HG02885 (cell line): Measurements from ENCODE around the gene RNF44.

Experiments used
- ATAC-seq: cut with Tn5 transposase; IDR thresholded peaks from one replicate; pipeline ENCODE4 v1.9.1; 2021; ENCODE audit warnings: mild to moderate bottlenecking; ENCODE audit not compliant: unreplicated experiment, poor library complexity

The RNF44 gene

DNA sequence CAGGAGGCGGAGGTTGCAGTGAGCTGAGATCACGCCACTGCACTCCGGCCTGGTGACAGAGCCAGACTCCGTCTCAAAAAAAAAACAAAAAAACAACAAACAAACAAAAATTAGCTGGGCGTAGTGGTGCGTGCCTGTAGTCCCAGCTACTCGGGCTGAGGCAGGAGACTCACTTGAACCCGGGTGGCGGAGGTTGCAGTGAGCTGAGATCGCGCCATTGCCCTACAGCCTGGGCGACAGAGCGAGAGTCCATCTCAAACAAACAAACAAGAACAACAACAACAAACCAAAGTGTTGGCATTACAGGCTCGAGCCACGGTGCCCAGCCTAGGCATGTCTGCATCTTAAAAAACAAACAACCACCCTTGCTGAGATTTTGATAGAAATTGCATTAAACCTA lies 12.2 kb downstream of the RNF44 start:
- ATAC-seq = no peak

GRCh38 chr5:176524138-176524537 lies 13.1 kb downstream of the RNF44 start:
- ATAC-seq = no peak

DNA sequence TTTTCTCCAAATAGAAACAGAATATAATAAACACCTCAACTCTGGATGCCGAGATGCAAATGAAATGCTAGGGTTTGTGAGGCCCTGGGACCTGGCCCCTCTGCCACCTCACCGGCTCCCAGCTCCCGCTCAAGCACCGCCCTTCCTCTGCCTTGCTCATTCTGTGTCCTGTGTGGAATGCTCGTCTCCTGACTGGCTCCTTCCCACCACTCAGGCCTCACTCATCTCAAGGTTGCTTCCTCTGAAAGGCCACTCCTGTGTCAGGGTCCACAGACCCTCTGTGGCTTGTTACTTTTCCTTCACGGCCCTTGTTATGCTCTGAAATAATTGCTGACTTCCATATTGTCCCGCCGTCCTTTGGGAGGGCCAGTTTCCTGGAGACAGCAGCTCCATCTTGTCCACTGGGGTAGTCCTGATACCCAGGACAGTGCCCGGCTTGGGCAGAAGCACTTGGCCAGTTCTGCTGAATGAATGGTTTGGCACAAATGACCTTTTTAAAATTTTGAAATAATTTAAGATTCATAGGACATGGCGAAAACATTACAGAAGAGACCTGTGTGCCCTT lies 15.4 kb downstream of the RNF44 start:
- no peak for ATAC-seq

- ATAC-seq = no peak
Measured at GRCh38 chr5:176521286-176521685, 15.9 kb downstream of the RNF44 start.

GRCh38 chr5:176519810-176520720 lies 17.1 kb downstream of the RNF44 start:
- no peak for ATAC-seq

- ATAC-seq = no peak
Measured at GRCh38 chr5:176517053-176517661, 20.0 kb downstream of the RNF44 start.

DNA sequence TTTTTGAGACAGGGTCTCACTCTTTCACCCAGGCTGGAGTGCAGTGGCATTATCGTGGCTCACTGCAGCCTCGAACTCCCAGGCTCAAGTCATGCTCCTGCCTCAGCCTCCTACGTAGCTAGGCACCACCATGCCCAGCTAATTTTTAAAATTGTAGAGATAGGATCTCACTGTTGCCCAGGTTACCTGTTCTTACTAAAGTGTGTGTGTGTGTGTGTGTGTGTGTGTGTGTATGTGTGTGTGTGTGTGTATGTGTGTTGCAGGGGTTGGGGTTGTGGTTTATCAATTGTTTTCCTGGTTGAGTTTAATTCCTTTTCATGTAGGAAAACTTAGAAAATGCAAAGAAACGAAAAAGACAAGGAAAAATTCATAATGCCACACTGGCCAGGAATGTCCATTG lies 21.8 kb downstream of the RNF44 start:
- no peak for ATAC-seq

- no peak for ATAC-seq
Measured at GRCh38 chr5:176514244-176514950, 22.8 kb downstream of the RNF44 start.

DNA sequence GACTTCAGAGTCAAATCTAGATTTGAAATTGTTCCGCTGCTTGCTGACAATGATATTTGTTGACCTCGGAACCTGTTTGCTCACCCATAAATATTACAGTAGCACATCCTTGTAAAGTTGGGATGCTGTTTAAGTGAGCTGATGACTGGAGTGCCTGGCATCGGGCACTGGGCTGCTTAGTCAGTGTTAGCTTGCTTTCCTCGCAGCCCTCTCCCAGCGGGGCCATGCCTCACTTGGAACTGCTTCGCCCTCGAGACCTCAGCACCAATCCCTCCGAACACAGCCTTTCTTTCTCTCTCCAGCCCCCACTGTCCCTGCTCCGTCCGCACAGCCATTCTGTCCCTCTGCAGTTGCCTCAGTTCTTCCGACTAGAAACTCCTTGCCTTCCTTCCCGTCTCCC lies 23.4 kb downstream of the RNF44 start:
- ATAC-seq = no peak

DNA sequence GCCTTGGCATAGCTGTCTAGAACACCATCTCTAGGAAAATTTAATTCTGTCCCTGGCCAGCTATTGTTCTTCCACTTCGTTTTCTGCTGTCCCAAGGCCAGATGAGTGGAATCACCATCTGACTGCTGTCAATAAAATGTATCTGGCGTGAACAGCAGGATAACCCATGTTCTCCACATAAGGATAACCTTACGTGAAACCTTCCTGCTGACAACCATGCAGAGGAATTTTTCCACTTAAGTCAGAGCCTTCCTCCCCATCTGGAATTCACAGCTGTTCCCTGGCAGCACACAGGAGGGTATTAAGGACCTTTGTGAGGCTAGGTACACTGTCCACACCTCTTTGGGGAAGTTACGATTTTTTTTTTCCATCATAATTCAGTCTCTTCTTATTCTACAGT lies 28.6 kb downstream of the RNF44 start:
- ATAC-seq = no peak

GRCh38 chr5:176507911-176508310 lies 29.3 kb downstream of the RNF44 start:
- no peak for ATAC-seq

GRCh38 chr5:176503496-176503895 lies 33.7 kb downstream of the RNF44 start:
- ATAC-seq = no peak

- no peak for ATAC-seq
Measured at GRCh38 chr5:176501333-176501732, 35.9 kb downstream of the RNF44 start.

GRCh38 chr5:176500511-176500910 lies 36.7 kb downstream of the RNF44 start:
- no peak for ATAC-seq

DNA sequence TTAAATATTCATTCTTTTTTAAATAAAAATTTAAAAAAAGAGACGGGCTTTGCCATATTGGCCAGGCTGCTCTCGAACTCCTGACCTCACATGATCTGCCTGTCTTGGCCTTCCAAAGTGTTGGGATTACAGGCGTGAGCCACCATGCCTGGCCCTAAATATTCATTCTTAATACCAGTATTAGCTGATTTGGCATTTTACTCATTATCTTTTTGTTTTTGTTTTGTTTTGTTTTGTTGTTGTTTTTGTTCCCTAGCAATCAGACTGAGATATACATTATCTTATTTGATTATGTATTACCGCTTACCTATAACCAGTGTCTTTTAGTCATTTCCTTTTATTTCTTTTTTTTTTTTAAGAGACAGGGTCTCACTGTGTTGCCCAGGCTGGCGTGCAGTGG lies 37.9 kb downstream of the RNF44 start:
- no peak for ATAC-seq

DNA sequence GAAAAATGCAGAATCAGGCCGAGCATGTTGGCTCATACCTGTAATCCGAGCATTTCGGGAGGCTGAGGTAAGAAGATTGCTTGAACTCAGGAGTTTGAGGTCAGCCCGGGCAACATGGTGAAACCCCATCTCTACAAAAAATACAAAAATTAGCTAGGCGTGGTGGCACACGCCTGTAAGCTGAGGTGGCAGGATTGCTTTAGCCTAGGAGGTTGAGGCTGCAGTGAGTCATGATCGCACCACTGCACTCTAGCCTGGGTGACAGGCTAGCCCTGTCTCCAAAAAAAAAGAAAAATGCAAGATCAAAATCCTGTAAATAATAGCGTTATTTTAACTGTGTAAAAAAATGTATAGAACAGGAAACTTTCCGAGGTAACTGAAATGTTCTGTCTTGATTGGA lies 39.4 kb downstream of the RNF44 start:
- no peak for ATAC-seq

DNA sequence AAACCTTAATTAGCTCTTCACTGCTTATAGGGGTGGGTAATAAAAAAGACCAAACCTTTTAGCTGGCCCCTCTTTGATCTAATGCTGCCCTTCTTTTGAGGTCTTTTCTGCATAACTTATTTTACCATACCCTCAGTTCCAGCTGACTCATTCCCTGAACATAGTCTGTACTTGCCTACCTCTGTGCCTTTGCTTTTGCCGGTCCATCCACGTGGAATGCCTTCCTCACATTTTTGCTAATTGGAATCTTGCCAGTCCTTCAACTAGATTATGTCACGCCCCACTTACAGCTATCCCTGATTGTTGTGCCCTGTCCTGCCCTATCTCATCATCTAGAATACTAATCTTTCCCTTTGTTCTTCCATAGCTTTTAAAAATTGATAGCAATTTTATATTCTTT lies 44.8 kb downstream of the RNF44 start:
- no peak for ATAC-seq

- ATAC-seq = no peak
Measured at GRCh38 chr5:176491901-176492300, 45.3 kb downstream of the RNF44 start.

GRCh38 chr5:176491101-176491502 lies 46.1 kb downstream of the RNF44 start:
- no peak for ATAC-seq

DNA sequence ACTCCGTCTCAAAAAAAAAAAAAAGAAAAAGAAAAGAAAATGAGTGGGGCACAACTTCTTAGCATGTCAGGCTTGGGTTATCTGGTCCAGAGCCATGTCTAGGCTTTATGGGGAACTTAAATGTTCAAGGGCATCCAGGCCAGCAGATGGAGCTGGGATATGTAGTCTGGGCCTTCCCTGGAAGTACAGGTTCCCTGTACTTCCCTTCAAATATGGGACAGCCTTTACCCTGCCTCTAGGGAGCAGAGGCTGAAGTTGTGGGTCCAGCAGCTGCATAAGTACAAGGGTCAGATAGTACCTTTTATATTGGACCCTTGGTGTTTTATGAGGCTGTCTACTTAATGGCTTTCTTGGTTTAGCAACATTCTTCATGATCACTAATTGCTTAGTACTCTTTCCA lies 46.9 kb downstream of the RNF44 start:
- no peak for ATAC-seq

DNA sequence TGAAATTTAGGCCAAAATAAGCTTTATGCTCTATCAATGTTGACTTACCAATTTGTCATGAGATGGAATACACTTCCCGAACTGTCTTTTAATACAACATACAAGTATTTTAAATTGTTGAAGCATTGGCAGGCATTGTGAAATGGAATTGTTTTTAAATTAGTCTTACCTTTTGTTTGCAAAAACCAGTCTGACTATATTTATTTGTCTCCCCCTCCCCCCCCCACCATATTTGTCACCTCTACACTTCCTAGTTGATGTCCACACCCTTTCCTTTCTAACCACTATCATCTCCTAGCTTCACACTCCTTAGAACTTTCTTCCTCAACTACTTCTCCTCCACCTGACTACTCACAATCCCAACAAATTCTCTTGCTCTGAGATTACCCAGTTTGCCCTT lies 48.1 kb downstream of the RNF44 start:
- ATAC-seq = no peak
